DMS53 treated with DMSO at 0.1 percent for 48 hours (cell line): Measurements from ENCODE around the gene SNX20.

Experiments
- DNase-seq: peaks from one replicate; lab custom pipeline; 2025; ENCODE audit not compliant: unreplicated experiment; lab: John Stamatoyannopoulos, UW

SNX20 gene

GRCh38 chr16:50637716-50638602 is 43.2 kb downstream of the SNX20 start:
- no peak for DNase-seq

- DNase-seq = no peak
These were observed 44.2 kb downstream of the SNX20 start for GRCh38 chr16:50636753-50637374.

- DNase-seq = no peak
These were observed 45.4 kb downstream of the SNX20 start for GRCh38 chr16:50635505-50636392.

- no peak for DNase-seq
These were observed 46.2 kb downstream of the SNX20 start for GRCh38 chr16:50634947-50635346.

GRCh38 chr16:50634090-50634489 is 47.0 kb downstream of the SNX20 start:
- DNase-seq = no peak

GRCh38 chr16:50632927-50633800 is 47.9 kb downstream of the SNX20 start:
- DNase-seq = no peak

GRCh38 chr16:50631985-50632576 is 49.0 kb downstream of the SNX20 start:
- DNase-seq = no peak

- no peak for DNase-seq
These were observed 49.7 kb downstream of the SNX20 start for GRCh38 chr16:50631249-50631984.

GRCh38 chr16:50630394-50631020 is 50.6 kb downstream of the SNX20 start:
- no peak for DNase-seq

- no peak for DNase-seq
These were observed 51.8 kb downstream of the SNX20 start for GRCh38 chr16:50629334-50629733.

GRCh38 chr16:50628156-50628802 is 52.8 kb downstream of the SNX20 start:
- DNase-seq = no peak

GRCh38 chr16:50627419-50627818 is 53.7 kb downstream of the SNX20 start:
- DNase-seq = no peak

GRCh38 chr16:50626868-50627267 is 54.2 kb downstream of the SNX20 start:
- DNase-seq = no peak

GRCh38 chr16:50625374-50625773 is 55.7 kb downstream of the SNX20 start:
- DNase-seq = no peak

- no peak for DNase-seq
These were observed 56.6 kb downstream of the SNX20 start for GRCh38 chr16:50624449-50624970.

- DNase-seq = no peak
These were observed 58.3 kb downstream of the SNX20 start for GRCh38 chr16:50622643-50623369.

GRCh38 chr16:50622029-50622428 is 59.1 kb downstream of the SNX20 start:
- DNase-seq = no peak
